Measurements from ENCODE around the gene PRRT1B.

GRCh38 chr9:131580358-131580757 lies 35.0 kb downstream of the PRRT1B start:
- no peak for TF ChIP-seq CTCF (IDR thresholded peaks at IDR 0.05)
- no peak for TF ChIP-seq EZH2 (IDR thresholded peaks at IDR 0.05; ENCODE audit: borderline replicate concordance, insufficient read depth, low read depth, low read length, poor library complexity, severe bottlenecking)
